WTC11 (cell line): ENCODE results near the gene LPCAT3. TPM values are rescaled to one million over a fixed set of nuclear protein-coding genes. Genes with fewer than 3 reads are reported as not detected.

Experiments
- ATAC-seq: fragments of 200-7000 bp; cut with Tn5 transposase; 2 replicates; pipeline ENCODE4 v1.10.0; 2021; ENCODE audit warnings: mild to moderate bottlenecking, moderate library complexity
- CTCF ChIA-PET: fragments of 300-600 bp; sonication (Branson Sonifier 250); formaldehyde crosslinking; loops from one replicate; lab custom pipeline; 2021; ENCODE audit warnings: antibody characterized with exemption; lab: Charles Lee
- POLR2A ChIA-PET: fragments of 350-600 bp; sonication (Branson Sonifier 250); formaldehyde crosslinking; loops from one replicate; lab custom pipeline; 2021; ENCODE audit warnings: antibody characterized with exemption; lab: Charles Lee
- DNase-seq: peaks from one replicate; pipeline ENCODE4 v3.0.0; 2021; ENCODE audit warnings: low spot score
- H3K27ac Mint-ChIP-seq: 2 replicates; pipeline ENCODE4 v1.8.0; 2021; ENCODE audit warnings: mixed read lengths
- H3K27me3 Mint-ChIP-seq: 2 replicates; pipeline ENCODE4 v1.8.0; 2021; ENCODE audit warnings: low read depth, mild to moderate bottlenecking, moderate library complexity, mixed read lengths
- H3K36me3 Mint-ChIP-seq: 2 replicates; pipeline ENCODE4 v1.8.0; 2021; ENCODE audit warnings: mixed read lengths
- H3K4me1 Mint-ChIP-seq: 2 replicates; pipeline ENCODE4 v1.8.0; 2022; ENCODE audit warnings: mixed read lengths
- H3K4me3 Mint-ChIP-seq: 2 replicates; pipeline ENCODE4 v1.8.0; 2021; ENCODE audit warnings: mild to moderate bottlenecking, moderate library complexity, mixed read lengths
- H3K9me3 Mint-ChIP-seq: 2 replicates; pipeline ENCODE4 v1.8.0; 2021; ENCODE audit warnings: mixed read lengths
- ARID4B ChIP-seq: sonication (generic); formaldehyde crosslinking; IDR thresholded peaks from 2 replicates; pipeline ENCODE4 v1.8.0; 2023; ENCODE audit warnings: missing genetic modification reagents, mild to moderate bottlenecking, borderline replicate concordance
- ATF1 ChIP-seq: sonication (generic); formaldehyde crosslinking; IDR thresholded peaks from 2 replicates; pipeline ENCODE4 v1.8.1; 2023; ENCODE audit warnings: mild to moderate bottlenecking, moderate library complexity, missing genetic modification reagents
- CTCF ChIP-seq: fragments of 200-600 bp; IDR thresholded peaks from 2 replicates; pipeline ENCODE4 v1.8.0; 2022; ENCODE audit warnings: antibody characterized with exemption
- E2F5 ChIP-seq: sonication (generic); formaldehyde crosslinking; IDR thresholded peaks from 2 replicates; pipeline ENCODE4 v1.8.1; 2022; ENCODE audit warnings: mild to moderate bottlenecking, moderate library complexity, missing genetic modification reagents
- FOXP4 ChIP-seq: sonication (generic); formaldehyde crosslinking; IDR thresholded peaks from 2 replicates; pipeline ENCODE4 v1.8.0; 2022; ENCODE audit warnings: mild to moderate bottlenecking, missing genetic modification reagents
- HMGA2 ChIP-seq: fragments of 250-450 bp; sonication (Bioruptor Pico); IDR thresholded peaks from 2 replicates; pipeline ENCODE4 v1.4.0; 2021; ENCODE audit warnings: mild to moderate bottlenecking, moderate library complexity
- NR3C1 ChIP-seq: sonication (generic); formaldehyde crosslinking; conservative IDR thresholded peaks from 2 replicates; pipeline ENCODE4 v1.8.1; 2023; ENCODE audit warnings: low read depth, mild to moderate bottlenecking, missing genetic modification reagents
- SMAD3 ChIP-seq: sonication (generic); formaldehyde crosslinking; IDR thresholded peaks from 2 replicates; pipeline ENCODE4 v1.8.0; 2022; ENCODE audit warnings: missing genetic modification reagents, mild to moderate bottlenecking, borderline replicate concordance
- SOX15 ChIP-seq: fragments of 250-450 bp; sonication (Bioruptor Pico); IDR thresholded peaks from 2 replicates; pipeline ENCODE4 v1.9.0; 2021; ENCODE audit warnings: mild to moderate bottlenecking
- TCF7 ChIP-seq: sonication (generic); formaldehyde crosslinking; IDR thresholded peaks from 2 replicates; pipeline ENCODE4 v1.8.0; 2022; ENCODE audit warnings: mild to moderate bottlenecking, low read depth, missing genetic modification reagents, moderate library complexity
- TP53 ChIP-seq: sonication (generic); formaldehyde crosslinking; IDR thresholded peaks from 2 replicates; pipeline ENCODE4 v1.8.1; 2023; ENCODE audit warnings: mild to moderate bottlenecking, missing genetic modification reagents
- ZBTB43 ChIP-seq: sonication (generic); formaldehyde crosslinking; IDR thresholded peaks from 2 replicates; pipeline ENCODE4 v1.8.1; 2023; ENCODE audit warnings: mild to moderate bottlenecking, missing genetic modification reagents
- ZNF138 ChIP-seq: sonication (generic); formaldehyde crosslinking; conservative IDR thresholded peaks from 2 replicates; pipeline ENCODE4 v1.8.1; 2022; ENCODE audit warnings: mild to moderate bottlenecking, moderate library complexity, missing genetic modification reagents
- ZNF423 ChIP-seq: fragments of 250-450 bp; sonication (Bioruptor Pico); IDR thresholded peaks from 2 replicates; pipeline ENCODE4 v2.1.2; 2022; ENCODE audit warnings: mild to moderate bottlenecking, moderate library complexity
- ZSCAN18 ChIP-seq: fragments of 250-450 bp; sonication (Bioruptor Pico); IDR thresholded peaks from 2 replicates; pipeline ENCODE4 v2.1.2; 2022; ENCODE audit warnings: mild to moderate bottlenecking, moderate library complexity
- total RNA-seq: library from RNA; stranded (reverse); gene quantifications from 3 replicates; pipeline ENCODE4 v1.2.3, GENCODE V29; 2021

The LPCAT3 gene
- total RNA-seq, 1 experiment from 2014 or later = 40.0 TPM

- TF ChIP-seq FOXP4 (CRISPR knock-in tag) (no peak), CTCF (no peak), TP53 (CRISPR knock-in tag) (no peak), NR3C1 (CRISPR knock-in tag) (no peak), SMAD3 (no peak), E2F5 (CRISPR knock-in tag) (no peak), ZNF423 (no peak), ARID4B (CRISPR knock-in tag) (no peak), TCF7 (CRISPR knock-in tag) (no peak), HMGA2 (CRISPR knock-in tag) (no peak), ZSCAN18 (CRISPR knock-in tag) (no peak), SOX15 (CRISPR knock-in tag) (no peak)
Measured at GRCh38 chr12:6959805-6960592, 58.3 kb downstream of the LPCAT3 start (continued).

- ChIA-PET CTCF (interaction anchor here (1.1 to 9.7 kb wide), 2 partner anchors 14 to 149 kb away, joined by 4 to 296 read pairs; partner anchors contain the start of genes C12orf57 and RNU7-1), POLR2A (interaction anchor here (1.1 to 2.6 kb wide), 3 partner anchors 13 to 34 kb away, joined by 3 to 11 read pairs (median 8); partner anchors contain the start of genes C12orf57 and RNU7-1)
- H3K9me3 Mint-ChIP-seq = no peaks in the 10 kb centered on the region
- ATAC-seq = no peak
- H3K27me3 Mint-ChIP-seq = no peaks in the 10 kb centered on the region
- H3K36me3 Mint-ChIP-seq = no peaks in the 10 kb centered on the region
- no peak for TF ChIP-seq ATF1
- no peak for TF ChIP-seq ZBTB43
- TF ChIP-seq ZNF138 (CRISPR knock-in tag) = no peak
- no peak overlapping the region for H3K27ac Mint-ChIP-seq
- peaks cover 37% of the 10 kb centered on the region for H3K4me1 Mint-ChIP-seq
- DNase-seq = no peak
- no peak overlapping the region for H3K4me3 Mint-ChIP-seq
Measured at GRCh38 chr12:6959058-6959804, 59.0 kb downstream of the LPCAT3 start.
